NCI-H460 (cell line): Measurements from ENCODE around the gene MARCHF10. TPM values are rescaled to one million over a fixed set of nuclear protein-coding genes. Genes with fewer than 3 reads are reported as not detected.

Experiments used
- DNase-seq: peaks from one replicate; pipeline ENCODE4 v3.0.0-alpha.2; 2016; ENCODE audit warnings: low read depth; ENCODE audit errors: extremely low read depth
- total RNA-seq: library from RNA; depleted of rRNA; stranded (reverse); fragments of >200 nt; shearing (Covaris generic); gene quantifications from 2 replicates; pipeline ENCODE4 v1.2.3, GENCODE V29; 2014

MARCHF10 gene
- total RNA-seq, 1 experiment from 2014 or later, result not detected

DNA sequence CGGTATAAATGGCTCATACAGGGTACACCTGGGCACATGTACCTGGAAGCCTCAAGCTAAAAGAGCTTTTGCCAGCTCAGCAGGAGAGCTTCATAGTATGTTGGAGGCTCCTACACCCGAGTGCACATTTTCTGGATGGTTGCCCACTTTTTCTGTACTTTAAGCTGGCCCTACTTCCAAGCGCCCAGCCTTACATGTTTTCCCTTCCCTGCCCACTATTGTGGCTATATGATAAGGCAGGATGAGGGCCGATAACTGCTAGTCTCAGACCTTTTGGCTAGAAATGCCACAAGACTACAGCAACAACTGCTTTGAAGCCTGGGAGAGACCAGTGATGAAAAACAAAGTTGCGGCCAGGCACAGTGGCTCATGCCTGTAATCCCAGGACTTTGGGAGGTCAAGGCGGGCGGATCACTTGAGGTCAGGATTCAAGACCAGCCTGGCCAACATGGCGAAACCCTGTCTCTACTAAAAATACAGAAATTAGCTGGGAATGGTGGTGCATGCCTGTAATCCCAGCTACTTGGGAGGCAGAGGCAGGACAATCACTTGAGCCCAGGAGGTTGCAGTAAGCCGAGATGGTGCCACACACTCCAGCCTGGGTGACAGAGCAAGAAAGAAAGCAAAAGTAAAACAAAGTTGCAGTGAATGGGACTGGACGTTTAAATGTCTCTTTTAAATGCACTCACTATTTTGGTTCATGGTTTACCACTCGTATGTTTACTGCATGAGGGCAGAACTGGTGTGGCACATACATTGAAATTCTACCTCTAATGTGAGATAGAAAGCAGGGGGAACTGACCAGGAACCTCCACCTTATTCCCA lies 14.2 kb upstream of the MARCHF10 start:
- DNase-seq, result no peak

- no peak for DNase-seq
Observed at GRCh38 chr17:62821189-62822079, 13.3 kb upstream of the MARCHF10 start.

GRCh38 chr17:62819511-62820221 lies 11.6 kb upstream of the MARCHF10 start:
- DNase-seq, result peak; percentile 62

DNA sequence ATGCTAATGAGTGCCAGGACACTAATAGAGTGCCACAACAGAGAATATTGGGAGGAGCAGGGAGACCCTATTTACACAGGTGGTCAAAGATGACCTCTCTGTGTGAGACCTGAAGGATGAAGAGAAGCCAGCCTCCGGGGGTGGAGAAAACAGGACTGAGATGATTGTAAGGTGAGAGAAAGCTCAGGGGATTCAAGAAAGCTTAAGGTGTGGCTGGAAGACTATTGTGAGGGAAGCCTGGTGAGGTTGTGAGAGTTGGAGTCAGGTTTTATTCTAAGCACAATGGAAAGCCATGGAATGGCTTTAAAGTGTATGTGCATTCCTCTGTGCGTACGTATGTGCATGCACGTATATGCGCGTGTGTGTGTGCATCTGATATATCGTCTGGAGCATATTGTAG lies 10.4 kb upstream of the MARCHF10 start:
- no peak for DNase-seq

- no peak for DNase-seq
Observed at GRCh38 chr17:62816282-62816839, 8.2 kb upstream of the MARCHF10 start.

DNA sequence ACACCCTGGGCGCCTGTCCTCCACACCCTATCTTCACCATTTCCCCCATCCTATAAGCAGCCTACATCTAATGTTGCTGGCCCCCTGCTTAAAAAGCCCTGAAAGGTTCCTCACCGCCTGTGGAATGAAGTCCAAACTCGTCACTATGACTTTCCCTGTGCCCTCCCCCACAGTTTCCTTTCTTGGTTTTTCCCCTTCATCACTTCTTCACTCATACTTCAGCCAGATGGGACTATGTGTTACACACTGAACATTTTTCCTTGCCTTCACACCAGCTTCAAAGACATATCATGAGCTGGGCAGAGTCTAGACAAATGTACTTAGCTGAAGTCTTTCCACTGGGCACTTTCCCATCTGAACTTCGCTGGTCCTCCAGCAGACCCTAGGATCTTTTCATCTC lies 1.5 kb upstream of the MARCHF10 start:
- no peak for DNase-seq

- DNase-seq, result no peak
Observed at GRCh38 chr17:62808576-62808970, 459 bp upstream of the MARCHF10 start.

GRCh38 chr17:62805234-62805633 lies 2.9 kb downstream of the MARCHF10 start:
- DNase-seq, result no peak

DNA sequence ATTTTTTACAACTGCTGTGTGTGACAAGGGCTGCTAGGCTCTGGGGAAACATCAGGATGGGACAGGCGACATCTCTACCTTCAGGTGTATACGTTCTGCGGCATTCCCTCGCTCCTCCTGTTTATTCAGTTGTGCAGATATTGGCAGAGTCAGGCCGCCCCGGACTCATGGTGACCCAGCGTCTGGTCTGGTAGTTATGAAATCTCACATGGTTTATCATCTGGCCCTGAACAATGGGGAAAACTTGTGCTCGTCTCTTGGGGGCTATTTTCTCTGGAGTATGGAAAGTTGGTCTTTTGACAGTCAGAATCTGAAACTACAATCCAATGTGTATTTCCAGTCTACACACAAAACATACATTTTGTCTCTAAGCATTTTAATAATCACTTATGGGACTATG lies 3.3 kb downstream of the MARCHF10 start:
- peak; percentile 58 for DNase-seq

DNA sequence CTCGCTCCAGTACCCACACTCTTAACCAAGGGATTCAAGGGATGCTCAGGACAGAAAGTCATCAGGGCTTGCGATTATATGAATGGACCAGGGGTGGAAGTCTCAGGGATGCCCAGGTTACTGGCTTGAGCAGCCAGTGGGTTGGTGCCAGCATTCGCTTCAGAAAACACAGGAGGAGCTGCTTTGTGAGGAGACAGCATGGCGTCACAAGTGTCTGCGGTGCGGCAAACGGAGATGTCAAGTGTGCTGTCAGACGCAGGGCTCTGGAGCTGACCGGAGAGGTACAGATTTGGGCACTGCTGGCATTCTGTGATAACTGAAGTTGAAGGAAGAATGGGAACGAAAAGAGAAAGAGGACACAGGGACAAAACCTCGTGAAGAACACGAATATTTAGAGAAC lies 4.1 kb downstream of the MARCHF10 start:
- DNase-seq, result no peak

DNA sequence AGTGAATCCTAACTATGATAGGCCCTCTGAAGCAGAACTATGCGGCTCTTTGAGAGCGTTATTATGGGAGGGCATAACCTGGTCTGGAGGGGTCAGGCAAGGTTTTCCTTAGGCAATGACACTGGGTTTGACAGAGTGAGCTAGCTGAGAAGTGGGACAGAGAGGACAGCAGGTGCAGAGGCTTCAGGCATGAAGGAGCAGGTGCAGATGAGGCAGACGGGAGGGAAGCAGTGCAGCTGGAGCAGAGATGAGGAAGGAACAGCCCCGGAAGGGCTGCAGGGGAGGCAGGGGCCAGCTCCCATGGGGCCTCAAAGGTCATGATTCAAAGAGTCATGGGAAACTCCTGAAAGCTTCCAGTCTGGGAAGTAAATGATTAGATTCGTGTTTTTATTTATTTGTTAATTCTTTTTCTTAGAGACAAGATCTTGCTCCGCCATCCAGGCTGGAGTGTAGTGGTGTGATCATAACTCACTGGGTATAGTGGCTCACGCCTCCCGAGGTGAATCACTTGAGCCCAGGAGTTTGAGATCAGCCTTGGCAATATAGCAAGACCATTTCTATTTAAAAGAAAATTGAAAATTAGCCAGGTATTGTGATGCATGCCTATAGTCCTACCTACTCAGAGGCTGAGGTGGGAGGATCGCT lies 5.4 kb downstream of the MARCHF10 start:
- DNase-seq, result no peak

- DNase-seq, result no peak
Observed at GRCh38 chr17:62801553-62802114, 6.5 kb downstream of the MARCHF10 start.

DNA sequence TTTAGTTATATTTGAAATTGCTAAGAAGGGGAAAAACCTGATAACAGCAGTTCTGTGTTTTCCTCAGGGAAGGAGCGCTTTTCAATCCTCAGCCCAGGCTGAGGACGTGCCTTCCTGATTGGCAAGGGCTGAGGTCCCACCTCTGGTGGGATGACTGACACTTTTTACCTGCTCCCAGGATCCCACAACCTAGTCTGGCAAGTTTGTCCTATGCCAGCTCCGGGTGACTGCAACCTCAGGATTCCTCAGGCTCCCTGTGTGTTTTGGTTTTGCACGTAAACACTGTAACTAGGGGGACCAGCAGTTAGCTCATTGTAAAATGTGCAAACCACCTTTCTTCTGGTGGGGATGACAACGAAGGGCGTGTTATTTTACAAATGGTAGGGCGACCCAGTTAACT lies 7.5 kb downstream of the MARCHF10 start:
- DNase-seq, result no peak

- no peak for DNase-seq
Observed at GRCh38 chr17:62797959-62798358, 10.2 kb downstream of the MARCHF10 start.

GRCh38 chr17:62796291-62796690 lies 11.8 kb downstream of the MARCHF10 start:
- DNase-seq, result no peak

DNA sequence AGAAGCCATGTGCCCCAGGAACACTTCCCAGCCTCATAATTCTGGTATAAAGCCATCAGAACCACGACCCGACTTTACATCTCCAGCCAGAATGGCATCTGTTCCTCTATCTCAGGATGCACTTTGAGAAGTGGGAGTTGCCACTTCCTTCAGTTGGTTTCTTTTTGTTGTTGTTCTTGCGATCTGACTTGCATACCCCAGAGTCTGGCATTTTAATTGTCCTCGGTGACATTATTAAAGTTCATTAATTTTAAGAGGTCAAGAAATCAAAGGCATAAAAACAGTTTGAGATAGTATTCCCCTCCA lies 13.5 kb downstream of the MARCHF10 start:
- DNase-seq, result no peak

GRCh38 chr17:62793919-62794665 lies 14.0 kb downstream of the MARCHF10 start:
- DNase-seq, result no peak

DNA sequence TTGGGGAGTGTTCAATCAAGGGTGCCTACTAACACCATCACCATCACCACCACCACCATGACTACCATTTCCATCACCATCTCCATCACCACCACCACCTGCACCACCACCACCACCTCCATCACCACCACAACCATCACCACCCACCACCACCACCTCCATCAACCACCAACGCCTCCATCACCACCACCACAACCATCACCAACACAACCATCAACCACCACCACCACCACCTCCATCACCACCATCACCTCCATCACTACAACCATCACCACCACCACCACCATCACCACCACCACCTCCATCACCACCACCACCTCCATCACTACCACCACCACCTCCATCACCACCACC lies 15.7 kb downstream of the MARCHF10 start:
- no peak for DNase-seq

- DNase-seq, result peak; percentile 95
Observed at GRCh38 chr17:62791767-62792446, 16.2 kb downstream of the MARCHF10 start.
